Parathyroid adenoma (tissue), 2 donors: Measurements from ENCODE around the gene KCTD3.

Source experiments
- H2AFZ ChIP-seq: fragments of 300-600 bp; sonication (generic); one replicate; pipeline ENCODE4 v1.7.0; 2017; ENCODE audit warnings: antibody characterized with exemption, mild to moderate bottlenecking
- H3K27ac ChIP-seq: fragments of 300-600 bp; sonication (generic); one replicate; pipeline ENCODE4 v1.7.0; 2017
- H3K27me3 ChIP-seq: fragments of 300-600 bp; sonication (generic); one replicate; pipeline ENCODE4 v1.7.0; 2017; ENCODE audit warnings: low read length; ENCODE audit not compliant: control insufficient read depth, insufficient read depth
- H3K36me3 ChIP-seq: fragments of 300-600 bp; sonication (generic); one replicate; pipeline ENCODE4 v1.7.0; 2017; ENCODE audit warnings: low read length; ENCODE audit not compliant: control insufficient read depth, insufficient read depth
- H3K4me1 ChIP-seq: fragments of 300-600 bp; sonication (generic); one replicate; pipeline ENCODE4 v1.7.0; 2017; ENCODE audit warnings: control low read depth
- H3K4me2 ChIP-seq: fragments of 300-600 bp; sonication (generic); one replicate; pipeline ENCODE4 v1.7.0; 2017; ENCODE audit warnings: low read length
- H3K4me3 ChIP-seq: fragments of 300-600 bp; sonication (generic); one replicate; pipeline ENCODE4 v1.7.0; 2017; ENCODE audit warnings: low read depth, low read length
- H3K79me2 ChIP-seq: fragments of 300-600 bp; sonication (generic); one replicate; pipeline ENCODE4 v1.7.0; 2017; ENCODE audit warnings: control low read depth
- H3K9ac ChIP-seq: fragments of 300-600 bp; sonication (generic); one replicate; pipeline ENCODE4 v1.7.0; 2017; ENCODE audit warnings: mild to moderate bottlenecking
- H3K9me3 ChIP-seq: fragments of 300-600 bp; sonication (generic); one replicate; pipeline ENCODE4 v1.7.0; 2017; ENCODE audit warnings: low read length; ENCODE audit not compliant: control insufficient read depth
- TF ChIP-seq, protein P1 (sequence below): fragments of 300-600 bp; sonication (generic); IDR thresholded peaks from one replicate; pipeline ENCODE4 v1.7.0; 2017; ENCODE audit warnings: antibody characterized with exemption, mild to moderate bottlenecking
- donor health status: primary hyperparathyroidism.

KCTD3 gene

DNA sequence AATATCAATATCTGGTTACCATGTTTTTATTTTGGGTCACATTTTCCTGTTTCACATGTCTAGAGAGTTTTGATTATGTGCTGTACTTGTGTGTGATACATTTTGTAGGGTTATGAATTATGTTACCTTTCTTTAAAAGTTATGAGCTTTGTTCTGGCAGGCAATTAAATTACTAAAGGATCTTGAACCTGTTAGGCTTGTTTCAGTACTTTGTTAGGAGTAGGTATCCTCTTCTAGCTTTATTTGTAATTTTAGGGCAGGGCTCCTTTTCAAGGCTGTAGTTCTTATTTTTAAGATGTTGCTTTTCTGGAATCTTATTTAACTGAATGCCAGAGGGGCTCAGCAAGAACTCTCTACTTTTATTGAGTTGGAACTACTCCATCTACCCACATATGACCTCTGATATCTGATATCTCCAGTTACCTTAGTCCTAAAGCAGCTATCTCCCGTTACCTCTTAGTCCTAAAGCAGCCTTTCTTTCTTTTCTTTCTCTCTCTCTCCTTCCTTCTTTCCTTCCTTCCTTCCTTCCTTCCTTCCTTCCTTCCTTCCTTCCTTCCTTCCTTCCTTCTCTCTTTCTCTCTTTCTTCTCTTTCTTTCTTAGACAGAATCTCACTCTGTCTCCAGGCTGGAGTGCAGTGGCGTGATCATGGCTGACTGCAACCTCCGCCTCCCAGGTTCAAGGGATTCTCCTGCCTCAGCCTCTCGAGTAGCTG, 23.8 kb downstream of the KCTD3 start:
- no peak overlapping the region for H3K4me3 ChIP-seq
- no peak overlapping the region for H3K4me2 ChIP-seq
- H3K9me3 ChIP-seq: no peaks in the 10 kb centered on the region
- no peaks in the 10 kb centered on the region for H3K27me3 ChIP-seq
- no peaks in the 10 kb centered on the region for H3K4me1 ChIP-seq
- H2AFZ ChIP-seq: no peak overlapping the region
- peaks cover 2% of the 10 kb centered on the region for H3K79me2 ChIP-seq
- TF ChIP-seq, protein P1, sequence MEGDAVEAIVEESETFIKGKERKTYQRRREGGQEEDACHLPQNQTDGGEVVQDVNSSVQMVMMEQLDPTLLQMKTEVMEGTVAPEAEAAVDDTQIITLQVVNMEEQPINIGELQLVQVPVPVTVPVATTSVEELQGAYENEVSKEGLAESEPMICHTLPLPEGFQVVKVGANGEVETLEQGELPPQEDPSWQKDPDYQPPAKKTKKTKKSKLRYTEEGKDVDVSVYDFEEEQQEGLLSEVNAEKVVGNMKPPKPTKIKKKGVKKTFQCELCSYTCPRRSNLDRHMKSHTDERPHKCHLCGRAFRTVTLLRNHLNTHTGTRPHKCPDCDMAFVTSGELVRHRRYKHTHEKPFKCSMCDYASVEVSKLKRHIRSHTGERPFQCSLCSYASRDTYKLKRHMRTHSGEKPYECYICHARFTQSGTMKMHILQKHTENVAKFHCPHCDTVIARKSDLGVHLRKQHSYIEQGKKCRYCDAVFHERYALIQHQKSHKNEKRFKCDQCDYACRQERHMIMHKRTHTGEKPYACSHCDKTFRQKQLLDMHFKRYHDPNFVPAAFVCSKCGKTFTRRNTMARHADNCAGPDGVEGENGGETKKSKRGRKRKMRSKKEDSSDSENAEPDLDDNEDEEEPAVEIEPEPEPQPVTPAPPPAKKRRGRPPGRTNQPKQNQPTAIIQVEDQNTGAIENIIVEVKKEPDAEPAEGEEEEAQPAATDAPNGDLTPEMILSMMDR: no peak
- H3K27ac ChIP-seq: no peak overlapping the region
- H3K9ac ChIP-seq: no peak overlapping the region
- no peaks in the 10 kb centered on the region for H3K36me3 ChIP-seq

DNA sequence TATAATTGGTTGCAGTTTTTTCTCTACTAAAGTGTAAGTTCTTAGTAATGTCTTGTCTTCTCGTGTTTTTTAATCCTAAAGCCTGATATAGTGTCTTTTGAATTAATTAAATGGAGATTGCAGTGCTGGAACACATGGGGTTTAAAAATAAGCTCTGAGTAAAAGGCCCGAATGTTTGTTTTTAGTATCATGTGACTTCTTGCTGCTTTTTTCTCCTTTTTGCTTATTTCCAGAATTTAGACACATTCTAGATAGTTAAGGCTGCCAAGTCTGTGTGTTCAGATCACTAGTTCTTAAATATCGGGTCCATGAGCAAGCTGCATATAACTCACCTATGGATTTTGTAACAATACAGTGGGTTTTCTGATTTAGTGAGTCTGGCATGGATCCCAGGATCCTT, 27.5 kb downstream of the KCTD3 start:
- Histone ChIP-seq H3K9ac (no peak overlapping the region), H3K27me3 (no peaks in the 10 kb centered on the region), H2AFZ (no peak overlapping the region), H3K36me3 (no peaks in the 10 kb centered on the region), H3K4me3 (no peak overlapping the region), H3K4me2 (no peak overlapping the region), H3K9me3 (no peaks in the 10 kb centered on the region), H3K27ac (no peak overlapping the region), H3K4me1 (no peaks in the 10 kb centered on the region), H3K79me2 (no peaks in the 10 kb centered on the region)
- TF ChIP-seq, protein P1: no peak

DNA sequence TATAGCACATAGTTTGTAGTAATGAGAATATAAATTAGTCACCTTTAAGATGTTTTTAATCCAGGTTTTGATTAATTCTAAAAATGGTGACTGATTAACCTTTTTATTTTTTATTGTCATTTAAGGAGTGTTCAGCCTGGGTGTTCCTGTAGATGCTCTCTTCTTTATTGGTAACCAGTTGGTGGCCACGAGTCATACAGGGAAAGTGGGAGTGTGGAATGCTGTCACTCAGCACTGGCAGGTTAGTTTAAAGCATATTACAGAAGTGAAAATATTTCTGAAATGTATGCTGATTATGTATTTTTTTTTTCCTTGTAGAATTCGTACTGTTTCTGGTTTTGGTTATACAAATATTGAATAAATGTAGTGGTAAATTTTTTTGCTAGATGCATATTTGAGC, 28.1 kb downstream of the KCTD3 start:
- Histone ChIP-seq H3K79me2 (no peaks in the 10 kb centered on the region), H2AFZ (no peak overlapping the region), H3K9me3 (no peaks in the 10 kb centered on the region), H3K9ac (no peak overlapping the region), H3K27ac (no peak overlapping the region), H3K27me3 (no peaks in the 10 kb centered on the region), H3K4me1 (no peaks in the 10 kb centered on the region), H3K36me3 (no peaks in the 10 kb centered on the region), H3K4me3 (no peak overlapping the region), H3K4me2 (no peak overlapping the region)
- TF ChIP-seq, protein P1: no peak

DNA sequence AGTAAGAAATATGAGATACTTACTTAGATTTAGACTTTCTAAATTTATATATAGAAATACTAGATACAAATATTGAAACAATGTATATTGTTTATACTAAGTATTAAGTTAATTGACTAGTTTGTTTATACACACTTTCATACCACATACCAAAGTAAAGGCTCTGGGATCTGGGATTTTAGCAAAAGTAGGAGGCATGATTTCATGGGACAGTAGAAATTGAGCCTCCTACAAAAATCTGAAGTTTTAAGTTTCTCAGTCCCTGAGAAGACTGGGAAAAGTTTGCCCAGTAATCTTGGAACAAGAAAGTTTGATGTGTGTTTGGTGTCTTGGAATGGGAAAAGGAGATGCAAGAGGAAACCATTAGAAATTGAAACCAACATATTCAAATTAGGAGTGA, 30.9 kb downstream of the KCTD3 start:
- H3K27ac ChIP-seq: no peak overlapping the region

More for the DNA sequence above, 30.9 kb downstream of the KCTD3 start:
- TF ChIP-seq, protein P1: no peak
- H3K9ac ChIP-seq: no peak overlapping the region
- no peak overlapping the region for H3K4me2 ChIP-seq
- no peaks in the 10 kb centered on the region for H3K9me3 ChIP-seq
- H3K4me1 ChIP-seq: no peaks in the 10 kb centered on the region
- no peaks in the 10 kb centered on the region for H3K36me3 ChIP-seq
- H3K79me2 ChIP-seq: no peaks in the 10 kb centered on the region
- H2AFZ ChIP-seq: no peak overlapping the region
- no peaks in the 10 kb centered on the region for H3K27me3 ChIP-seq
- H3K4me3 ChIP-seq: no peak overlapping the region
